HG03159 (cell line): ENCODE results near the gene RPL35.
A peak's percentile ranks its signal among the peaks of the same experiment; 100 is the strongest.
"Not testable (repeated sequence)": the region's sequence is repeated elsewhere in the genome, so short reads cannot be mapped to it uniquely, and the experiment has no call there.

Source experiments
- ATAC-seq: cut with Tn5 transposase; IDR thresholded peaks from one replicate; pipeline ENCODE4 v1.9.1; 2021; ENCODE audit warnings: mild to moderate bottlenecking, moderate library complexity; ENCODE audit not compliant: unreplicated experiment

The RPL35 gene

DNA sequence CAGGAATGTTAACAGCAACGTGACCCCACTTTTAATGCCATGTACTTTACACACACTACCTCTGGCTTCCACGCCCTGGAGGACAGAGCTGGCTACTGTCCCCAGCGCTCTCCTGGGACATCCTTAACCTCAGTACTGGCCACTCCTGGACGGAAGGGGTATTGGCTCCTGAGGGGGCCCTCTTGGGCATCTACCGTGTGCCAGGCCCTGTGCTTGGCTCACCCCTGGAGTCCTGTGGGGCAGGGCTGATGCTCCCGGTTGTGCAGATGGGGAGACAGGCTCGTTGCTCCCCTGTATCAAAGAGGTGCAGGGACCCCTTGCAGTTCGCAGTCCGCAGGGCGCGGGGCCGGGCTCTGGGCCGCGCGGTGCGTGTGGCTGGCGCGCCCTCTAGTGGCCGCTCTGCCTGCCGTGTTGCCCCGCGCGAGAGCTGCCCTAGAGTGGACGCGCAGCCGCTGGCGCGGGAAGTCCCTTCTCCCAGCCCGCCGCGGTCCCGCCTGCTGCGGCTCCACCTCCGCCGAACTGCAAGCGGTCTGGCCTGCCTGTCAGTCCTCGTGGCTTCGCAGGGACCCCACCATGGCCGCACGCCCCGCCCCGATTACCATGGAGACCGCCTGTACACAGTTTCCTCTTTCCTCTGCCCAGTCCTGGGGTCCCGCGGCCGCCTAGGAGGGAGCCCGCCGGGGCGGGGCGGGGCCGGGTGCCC lies 8.8 kb downstream of the RPL35 start, which contains the start of gene WDR38:
Gene WDR38 (plus strand): TSS at position 632 of the 703 bp plus-strand sequence. CDS start 72 bp downstream, outside the sequence.
- ATAC-seq = peak; percentile 67

DNA sequence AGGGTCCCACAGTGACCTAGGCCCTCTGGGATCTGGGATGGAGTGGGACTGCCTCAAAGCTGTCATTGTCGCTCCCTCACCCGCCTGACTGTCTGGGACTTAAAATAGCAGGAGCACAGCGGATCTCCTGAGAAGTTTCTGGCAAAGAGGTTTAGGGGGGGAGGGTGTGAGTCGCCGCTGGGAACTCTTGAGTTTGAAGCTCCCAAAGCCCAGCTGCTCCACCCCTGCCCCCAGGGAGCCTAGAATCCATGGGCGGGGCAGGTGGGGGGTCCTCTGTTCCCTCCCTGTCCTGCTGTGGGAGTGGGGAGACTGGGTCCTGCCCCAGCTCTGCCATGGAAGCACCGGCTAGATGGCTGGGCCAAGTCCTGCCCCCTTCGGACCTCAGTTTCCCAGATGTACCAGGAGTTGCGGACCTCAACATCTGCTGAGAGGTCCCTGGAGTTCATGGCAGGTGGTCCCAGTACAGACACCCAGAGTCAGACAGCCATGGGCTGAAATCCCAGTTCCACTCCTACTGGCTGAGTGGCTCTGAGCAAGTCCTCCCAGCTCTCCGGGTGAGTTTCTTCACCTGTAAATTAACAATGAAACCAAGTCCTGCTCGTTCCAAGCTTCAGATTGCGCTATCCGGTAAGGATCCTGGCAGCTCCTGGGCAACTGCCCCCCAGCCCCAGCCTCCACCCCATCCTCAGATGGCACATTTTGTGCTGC lies 9.5 kb downstream of the RPL35 start:
- ATAC-seq = no peak

DNA sequence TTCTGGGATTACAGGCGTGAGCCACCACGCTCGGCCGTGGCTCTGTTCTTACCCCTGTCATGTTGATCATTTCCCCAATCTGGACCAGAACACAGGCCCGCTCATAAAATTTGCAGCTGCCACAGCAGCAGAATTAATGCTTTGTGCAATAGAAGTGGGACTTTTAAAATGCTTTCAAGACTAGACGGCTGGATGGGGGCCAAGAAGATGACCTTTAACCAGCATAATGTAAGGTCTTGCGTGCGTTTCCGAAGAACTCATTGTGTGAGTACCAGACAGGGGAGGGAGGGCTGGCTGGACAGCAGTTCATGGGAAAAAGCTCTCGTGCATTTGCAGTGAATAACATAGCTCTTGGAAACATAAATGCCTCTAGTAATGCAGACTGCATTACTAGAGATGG lies 12.0 kb downstream of the RPL35 start:
- no peak for ATAC-seq

DNA sequence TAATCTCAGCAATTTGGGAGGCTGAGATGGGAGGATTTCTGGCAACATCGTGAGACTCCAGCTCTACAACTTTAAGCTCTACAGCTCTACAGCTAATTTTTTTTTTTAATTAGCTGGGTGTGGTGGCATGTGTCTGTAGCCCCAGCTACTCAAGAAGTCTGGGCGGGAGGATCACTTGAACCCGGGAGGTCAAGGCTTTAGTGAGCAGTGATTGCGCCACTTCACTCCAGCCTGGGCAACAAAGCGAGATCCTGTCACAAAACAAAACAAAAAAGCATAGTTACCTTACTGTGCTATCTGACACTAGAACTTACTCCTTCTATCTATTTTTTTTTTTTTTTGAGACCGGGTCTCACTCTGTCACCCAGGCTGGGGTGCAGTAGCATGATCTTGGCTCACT lies 14.8 kb downstream of the RPL35 start:
- ATAC-seq = no peak

DNA sequence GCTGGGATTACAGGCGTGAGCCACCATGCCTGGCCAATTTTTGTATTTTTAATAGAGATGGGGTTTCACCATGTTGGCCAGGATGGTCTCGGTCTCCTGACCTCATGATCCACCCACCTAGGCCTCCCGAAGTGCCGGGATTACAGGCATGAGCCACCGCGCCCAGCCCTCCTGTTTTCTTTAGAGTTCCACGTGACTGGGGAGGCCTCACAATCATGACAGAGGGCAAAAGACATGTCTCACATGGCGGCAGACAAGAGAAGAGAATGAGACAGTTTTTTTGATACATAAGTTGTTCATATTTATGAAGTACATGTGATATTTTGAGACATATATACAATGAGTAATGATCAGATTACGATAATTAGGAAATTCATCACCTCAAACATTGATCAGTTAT lies 15.3 kb downstream of the RPL35 start:
- ATAC-seq = not testable (repeated sequence)

DNA sequence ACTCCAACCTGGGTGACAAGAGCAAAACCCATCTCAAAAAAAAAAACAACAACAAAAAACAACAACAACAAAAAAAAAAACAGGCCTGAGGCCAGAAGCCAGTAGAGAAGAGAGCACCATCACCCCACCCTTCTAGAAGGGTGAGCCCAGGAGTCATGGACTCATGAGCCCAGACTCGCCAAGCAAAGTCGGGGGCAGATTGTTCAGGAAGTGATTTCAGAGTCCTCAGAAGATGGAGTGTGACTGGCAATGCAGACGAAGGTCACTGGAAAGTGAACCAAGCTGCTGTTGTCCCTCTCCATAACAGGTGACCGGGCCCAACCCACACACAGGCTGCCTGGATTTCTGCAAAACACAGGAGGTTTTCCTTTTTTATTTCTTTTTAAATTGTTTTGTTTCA lies 17.5 kb downstream of the RPL35 start:
- ATAC-seq = no peak

DNA sequence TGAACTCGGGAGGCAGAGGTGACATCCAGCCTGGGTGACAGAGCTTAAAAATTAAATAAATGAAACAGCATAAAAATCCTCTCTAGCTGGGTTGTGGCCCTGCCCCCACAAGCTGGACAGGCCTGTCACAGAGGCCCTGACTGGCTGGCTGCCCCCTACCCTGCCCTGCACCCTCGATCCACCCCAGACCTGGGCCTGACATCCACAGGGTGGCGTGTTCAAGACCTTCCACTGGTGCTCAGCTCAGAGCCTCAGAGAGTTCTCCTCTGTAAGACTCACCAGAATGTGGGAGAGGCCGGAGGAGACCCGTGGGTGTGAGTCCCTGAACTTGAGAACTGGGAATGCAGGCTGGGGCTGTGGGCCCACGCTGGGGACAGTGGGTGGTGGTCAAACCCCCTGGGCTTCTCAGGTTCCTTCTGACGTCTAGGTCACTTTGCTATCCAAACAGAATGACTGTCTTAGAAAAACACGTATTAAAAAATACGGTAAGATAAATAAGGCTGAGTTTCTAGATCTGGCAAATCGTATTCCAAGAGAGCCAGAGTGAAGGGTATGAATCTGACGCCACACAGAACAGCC lies 18.2 kb downstream of the RPL35 start:
- ATAC-seq = no peak

DNA sequence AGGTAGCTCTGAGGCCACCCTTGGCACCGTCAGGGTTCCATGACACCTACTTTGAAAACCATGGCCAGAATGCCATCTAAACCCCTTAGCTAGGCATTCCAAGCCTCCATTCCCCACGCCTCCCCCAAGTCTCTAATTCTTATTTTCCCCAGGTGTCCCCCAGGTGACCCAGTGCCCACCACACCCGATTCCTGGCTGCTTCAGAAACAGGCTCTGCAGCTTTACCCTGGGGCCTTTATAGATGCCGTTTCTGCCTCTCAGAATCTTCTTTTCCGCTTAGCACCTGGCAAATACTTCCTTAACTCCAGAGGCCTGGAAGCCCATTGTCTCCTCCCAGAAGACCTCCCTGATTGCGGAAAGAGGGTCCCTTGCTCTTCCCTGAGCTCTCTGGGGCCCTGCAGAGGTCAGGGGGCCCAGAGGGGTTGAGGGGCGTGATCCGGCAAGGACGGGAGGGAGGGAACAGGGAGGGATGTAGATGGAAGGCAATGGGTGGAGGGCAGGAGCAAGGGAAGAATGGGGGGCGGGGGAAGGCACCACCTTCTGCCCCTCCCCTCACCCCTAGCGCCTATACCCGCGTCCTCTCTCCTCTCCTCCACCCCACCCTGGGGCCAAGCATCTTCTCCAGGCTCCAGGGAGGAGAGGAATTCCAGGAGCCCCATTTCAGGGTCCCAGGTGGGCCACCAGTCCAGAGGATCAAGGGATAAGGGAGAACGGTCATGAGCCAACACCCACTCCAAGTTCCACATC lies 20.5 kb downstream of the RPL35 start:
- ATAC-seq = no peak

DNA sequence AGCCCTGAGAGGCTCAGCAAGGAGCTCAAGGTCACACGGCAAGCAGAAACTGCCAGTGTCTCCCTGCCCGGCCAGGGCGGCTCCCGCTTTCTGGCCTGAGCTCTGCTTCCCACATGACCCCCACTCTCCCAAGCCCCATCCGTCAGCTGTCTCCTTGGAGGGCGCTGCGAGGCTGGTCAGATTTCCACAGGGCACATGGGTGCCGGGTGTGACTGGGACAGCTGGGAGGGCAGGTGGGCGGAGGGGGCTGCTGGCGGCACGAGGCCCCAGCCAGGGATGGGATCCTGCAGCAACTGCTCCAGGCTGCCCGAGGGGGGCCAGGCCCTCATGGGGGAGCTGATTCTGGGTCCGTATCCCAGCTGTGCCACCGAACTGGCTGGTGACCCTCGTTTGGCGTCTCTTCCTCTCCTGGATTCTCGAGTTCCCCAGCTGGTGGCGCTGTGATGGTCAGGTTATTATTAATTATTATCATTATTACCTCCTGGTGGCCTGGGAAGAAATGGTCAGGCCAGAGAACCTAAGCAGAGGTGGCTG lies 21.4 kb downstream of the RPL35 start:
- no peak for ATAC-seq

DNA sequence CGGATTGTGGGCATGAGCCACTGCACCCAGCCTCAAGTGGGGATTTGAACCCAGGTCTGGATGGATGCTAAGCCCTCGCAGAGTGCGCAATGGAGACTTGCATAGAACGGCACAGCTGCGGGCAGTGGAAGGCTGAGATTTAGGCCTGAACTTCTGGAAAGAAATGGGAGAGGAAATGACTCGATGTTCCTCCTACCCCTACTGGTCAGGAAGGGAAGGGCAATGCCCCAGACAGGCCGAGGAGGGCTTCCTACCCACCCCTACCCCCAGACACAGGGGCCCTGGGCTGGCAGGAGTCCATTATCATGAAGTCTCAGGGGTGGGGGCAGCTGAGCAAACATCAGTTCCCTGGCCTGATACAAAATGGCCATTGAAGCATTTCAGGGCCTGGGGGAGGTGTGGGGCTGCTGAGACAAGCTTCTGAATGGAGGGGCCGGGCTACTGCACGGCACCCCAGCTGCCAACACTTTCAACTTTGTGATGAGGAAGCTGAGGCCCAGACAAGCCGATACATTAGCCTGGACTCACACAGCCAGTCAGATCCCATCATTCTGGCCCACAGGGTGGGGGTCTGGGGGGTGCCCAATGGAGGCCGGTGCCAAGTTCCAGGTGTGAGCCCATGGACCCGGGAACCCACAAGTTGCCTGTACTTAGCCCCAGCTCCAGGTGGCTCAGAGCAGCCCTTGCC lies 22.0 kb downstream of the RPL35 start:
- ATAC-seq = no peak

DNA sequence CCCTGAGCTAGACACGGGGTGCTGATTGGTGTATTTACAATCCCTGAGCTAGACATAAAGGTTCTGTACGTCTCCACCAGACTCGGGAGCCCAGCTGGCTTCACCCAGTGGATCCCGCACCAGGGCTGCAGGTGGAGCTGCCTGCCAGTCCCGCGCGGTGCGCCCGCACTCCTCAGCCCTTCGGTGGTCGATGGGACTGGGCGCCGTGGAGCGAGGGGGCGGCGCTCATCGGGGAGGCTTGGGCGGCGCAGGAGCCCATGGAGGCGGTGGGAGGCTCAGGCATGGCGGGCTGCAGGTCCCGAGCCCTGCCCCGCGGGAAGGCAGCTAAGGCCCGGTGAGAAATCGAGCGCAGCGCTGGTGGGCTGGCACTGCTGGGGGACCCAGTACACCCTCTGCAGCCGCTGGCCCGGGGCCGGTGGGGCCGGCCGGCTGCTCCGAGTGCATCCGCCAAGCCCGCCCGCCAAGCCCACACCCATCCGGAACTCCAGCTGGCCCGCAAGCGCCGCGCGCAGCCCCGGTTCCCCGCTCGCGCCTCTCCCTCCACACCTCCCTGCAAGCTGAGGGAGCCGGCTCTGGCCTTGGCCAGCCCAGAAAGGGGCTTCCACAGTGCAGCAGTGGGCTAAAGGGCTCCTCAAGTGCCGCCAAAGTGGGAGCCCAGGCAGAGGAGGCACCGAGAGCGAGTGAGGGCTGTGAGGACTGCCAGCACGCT lies 23.0 kb downstream of the RPL35 start:
- ATAC-seq = not testable (repeated sequence)

DNA sequence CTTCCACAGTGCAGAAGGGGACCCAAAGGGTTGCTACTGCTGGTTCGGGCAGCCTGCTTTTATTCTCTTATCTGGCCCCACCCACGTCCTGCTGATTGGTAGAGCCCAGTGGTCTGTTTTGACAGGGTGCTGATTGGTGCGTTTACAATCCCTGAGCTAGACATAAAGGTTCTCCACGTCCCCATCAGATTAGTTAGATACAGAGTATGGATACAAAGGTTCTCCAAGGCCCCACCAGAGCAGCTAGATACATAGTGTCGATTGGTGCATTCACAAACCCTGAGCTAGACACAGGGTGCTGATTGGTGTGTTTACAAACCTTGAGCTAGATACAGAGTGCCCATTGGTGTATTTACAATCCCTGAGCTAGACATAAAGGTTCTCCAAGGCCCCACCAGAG lies 23.6 kb downstream of the RPL35 start:
- not testable (repeated sequence) for ATAC-seq

DNA sequence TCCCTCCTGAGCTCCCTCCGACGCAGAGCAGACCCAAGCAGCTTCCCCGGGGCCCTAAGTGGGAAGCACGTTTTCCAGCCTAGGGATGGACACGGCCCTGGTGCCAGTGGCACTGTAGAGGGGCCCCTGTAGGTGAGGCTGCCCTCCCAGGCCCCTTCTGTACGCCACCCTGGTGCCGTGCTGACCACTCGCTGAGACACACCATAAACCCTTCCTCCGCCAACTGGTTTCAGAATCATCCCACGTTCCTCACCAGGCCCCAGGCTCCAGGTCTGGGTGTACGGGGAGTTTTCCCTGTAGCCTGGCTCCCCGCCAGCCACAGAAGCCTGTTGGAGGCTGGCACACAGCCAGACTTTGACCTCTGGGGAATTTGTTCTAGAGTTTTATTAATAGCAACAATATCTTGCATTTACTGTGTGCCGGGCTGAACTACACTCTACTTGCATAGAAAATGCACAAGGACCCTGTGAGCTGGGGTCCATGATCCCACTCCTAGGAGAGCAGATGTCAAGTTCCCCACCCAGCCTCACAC lies 26.7 kb downstream of the RPL35 start:
- no peak for ATAC-seq

DNA sequence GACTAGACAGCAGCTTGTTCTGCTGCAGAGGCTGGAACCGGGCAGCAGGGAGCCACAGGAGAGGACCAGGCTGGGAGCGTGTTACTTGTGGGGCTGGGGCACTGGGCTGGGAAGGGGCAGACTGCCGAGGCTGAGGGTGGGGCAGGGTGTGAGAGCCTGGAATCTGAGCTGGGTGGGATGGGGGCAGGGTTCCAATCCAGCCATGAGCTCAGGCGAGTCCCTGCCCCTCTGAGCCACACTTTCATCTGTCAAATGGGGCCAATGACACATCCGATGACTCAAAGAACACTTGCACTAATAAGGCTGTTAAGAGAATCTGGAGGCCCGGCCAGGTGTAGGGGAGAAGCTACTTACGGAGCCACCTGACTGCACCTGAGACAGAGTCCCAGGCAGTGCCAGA lies 27.2 kb downstream of the RPL35 start:
- no peak for ATAC-seq

DNA sequence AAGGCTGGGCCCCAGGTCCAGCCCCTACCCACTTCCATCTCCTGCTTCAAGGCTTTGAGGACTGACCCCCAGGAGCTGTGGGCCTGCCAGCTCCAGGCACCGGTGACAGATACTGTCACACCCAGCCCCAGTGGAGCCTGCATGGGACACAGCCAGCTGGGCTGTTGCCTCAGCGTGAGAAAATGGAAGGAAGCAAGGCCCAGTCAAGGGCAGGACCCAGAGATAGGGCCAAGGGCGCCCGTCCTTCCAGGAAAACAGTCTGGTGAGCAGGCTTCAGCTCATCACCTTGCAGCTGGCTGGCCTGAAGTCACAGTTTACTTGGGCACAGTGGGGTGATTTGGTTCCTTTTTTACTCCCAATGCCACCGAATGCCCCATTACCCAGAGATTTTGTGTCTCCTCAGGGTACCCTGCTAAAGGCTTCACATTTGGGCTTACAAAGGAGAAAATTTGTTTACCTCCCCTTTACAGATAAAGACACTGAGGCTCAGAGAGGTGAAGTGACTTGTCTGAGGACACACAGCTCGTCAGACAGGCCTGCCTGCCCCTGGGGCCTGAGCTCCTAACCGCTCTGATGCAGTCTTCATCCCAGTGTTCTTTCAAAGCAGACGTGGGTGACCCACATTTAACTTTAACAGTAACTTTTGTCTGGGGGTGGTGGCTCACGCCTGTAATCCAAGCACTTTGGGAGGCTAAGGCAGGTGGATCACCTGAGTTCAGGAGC lies 30.0 kb downstream of the RPL35 start:
- ATAC-seq = no peak

DNA sequence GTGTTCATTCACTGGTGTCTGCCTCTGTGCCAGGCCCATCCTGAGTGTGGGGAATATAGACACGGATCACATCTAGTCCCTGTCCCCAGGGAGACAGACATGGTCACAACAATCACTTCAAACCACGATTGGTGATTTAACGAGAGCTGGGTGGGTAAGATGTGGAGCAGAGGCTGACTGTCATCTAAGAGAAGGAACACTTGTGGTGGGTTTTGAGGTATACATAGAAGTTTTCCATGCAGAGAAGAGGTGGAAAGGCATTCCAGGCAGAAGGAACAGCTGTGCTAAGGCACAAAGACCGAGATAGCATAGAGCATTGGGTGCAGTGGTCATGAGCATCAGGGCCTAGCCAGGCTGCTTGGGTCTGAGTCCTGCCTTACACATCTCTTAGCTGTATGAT lies 31.2 kb downstream of the RPL35 start:
- no peak for ATAC-seq

DNA sequence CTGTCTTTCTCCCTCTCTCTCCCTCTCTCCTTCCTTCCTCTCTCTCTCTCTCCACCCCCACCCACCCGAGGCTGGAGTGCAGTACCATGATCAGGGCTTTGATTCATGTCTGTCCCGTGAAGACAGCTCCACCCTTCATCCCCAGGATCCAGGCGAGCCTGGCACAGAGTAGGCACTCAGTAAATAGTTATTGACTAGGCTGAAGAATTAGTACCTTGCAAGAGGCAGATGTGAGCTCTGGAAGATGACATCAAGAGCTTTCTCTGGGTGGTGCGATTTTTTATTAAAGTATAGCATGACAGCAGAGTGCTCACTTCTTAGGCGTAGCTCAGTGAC lies 32.5 kb downstream of the RPL35 start:
- no peak for ATAC-seq

DNA sequence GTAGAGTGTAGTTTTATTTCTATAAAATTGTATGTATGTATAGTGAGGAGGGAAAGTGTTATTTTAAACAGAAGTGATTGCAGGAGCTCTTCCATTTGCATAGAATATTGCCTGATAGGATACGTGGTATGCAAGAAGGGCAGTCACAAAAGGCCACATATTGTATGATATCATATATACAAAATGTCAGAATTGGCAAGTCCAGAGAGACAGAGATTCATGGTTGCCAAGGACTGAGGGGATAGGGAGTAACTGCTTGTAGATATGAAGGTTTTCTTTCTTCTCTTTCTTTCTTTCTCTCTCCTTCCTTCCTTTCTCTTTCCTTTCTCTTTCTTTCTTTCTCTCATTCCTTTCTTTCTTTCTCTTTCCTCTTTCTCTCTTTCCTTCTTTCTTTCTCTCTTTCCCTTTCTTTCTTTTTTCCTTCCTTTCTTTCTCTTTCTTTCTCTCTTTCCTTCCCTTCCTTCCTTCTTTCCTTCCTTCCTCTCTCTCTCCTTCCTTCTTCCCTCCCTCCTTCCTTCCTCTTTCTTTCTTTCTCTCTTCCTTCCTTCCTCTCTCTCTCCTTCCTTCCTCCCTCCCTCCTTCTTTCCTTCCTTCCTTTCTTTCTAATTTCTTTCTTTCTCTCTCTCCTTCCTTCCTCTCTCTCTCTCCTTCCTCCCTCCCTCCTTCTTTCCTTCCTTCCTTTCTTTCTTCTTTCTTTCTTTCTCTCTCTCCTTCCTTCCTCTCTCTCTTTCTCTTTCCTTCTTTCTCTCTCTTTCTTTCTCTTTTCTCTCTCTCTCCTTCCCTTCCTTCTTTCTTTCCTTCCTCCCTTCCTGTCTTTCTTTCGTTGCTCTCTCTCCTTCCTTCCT lies 33.0 kb downstream of the RPL35 start:
- no peak for ATAC-seq
